PC-3 (cell line): Measurements from ENCODE around the gene TMEM119.

Source experiments
- CTCF ChIP-seq: fragments of 300-600 bp; sonication (generic); conservative IDR thresholded peaks from 2 replicates; pipeline ENCODE4 v1.5.1; 2017; ENCODE audit warnings: antibody characterized with exemption, low read depth, mild to moderate bottlenecking, low read length
- EZH2 ChIP-seq: fragments of 300-600 bp; sonication (generic); IDR thresholded peaks from one replicate; pipeline ENCODE4 v1.6.1; 2017; ENCODE audit warnings: antibody characterized with exemption, mild to moderate bottlenecking, low read length; ENCODE audit not compliant: unreplicated experiment

- no peak; the same call in 1 of the 2 replicates for TF ChIP-seq CTCF
- no peak for TF ChIP-seq EZH2
These were observed 34.1 kb downstream of the TMEM119 start for GRCh38 chr12:108563804-108564151.
